ENCODE results near the gene LRRC73. TPM values are rescaled to one million over a fixed set of nuclear protein-coding genes. Genes with fewer than 3 reads are reported as not detected.
"Not testable (repeated sequence)": the region's sequence is repeated elsewhere in the genome, so short reads cannot be mapped to it uniquely, and the experiment has no call there.

LRRC73 gene
- total RNA-seq, 1 donor from 2014 or later, result 0.20 TPM

DNA sequence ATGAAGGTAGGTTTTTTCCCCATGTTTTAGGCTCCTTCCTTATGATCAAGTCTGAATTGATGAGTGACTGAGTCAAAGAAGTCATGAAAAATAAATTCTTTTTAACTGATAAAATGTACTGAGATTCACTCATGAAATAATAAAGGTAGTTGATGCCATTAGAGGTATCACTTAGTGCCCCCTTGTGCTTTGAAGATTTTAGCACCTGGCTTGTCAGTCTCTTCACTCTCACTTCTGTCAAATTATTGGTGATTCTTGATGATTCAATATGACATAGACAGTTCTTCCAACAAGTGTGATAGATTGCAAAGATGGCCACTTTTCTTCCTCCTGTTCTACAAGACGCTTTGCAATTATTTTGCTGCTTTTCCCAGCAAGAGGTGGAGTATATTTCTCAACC, 50.6 kb downstream of the LRRC73 start:
- ATAC-seq, result no peak

DNA sequence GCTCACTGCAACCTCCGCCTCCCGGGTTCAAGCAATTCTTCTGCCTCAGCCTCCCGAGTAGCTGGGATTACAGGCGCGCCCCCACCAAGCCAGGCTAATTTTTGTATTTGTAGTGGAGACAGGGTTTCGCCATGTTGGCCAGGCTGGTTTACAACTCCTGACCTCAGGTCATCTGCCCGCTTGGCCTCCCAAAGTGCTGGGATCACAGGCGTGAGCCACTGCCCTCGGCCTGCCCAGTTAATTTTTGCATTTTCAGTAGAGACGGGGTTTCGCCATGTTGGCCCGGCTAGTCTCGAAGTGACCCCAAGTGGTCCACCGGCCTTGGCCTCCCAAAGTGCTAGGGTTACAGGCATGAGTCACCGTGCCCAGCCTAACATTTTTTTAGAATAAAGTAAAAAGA, 52.0 kb downstream of the LRRC73 start:
- ATAC-seq, result not testable (repeated sequence)

GRCh38 chr6:43457643-43458042, 52.5 kb downstream of the LRRC73 start:
- no peak for ATAC-seq

Other genes starting within 250 kb of the LRRC73 start
- not detected for gene SLC22A7, start 212.1 kb downstream of the LRRC73 start, total RNA-seq
- gene CRIP3, start 201.5 kb downstream of the LRRC73 start, total RNA-seq, result 0.28 TPM
- gene ZNF318, start 140.7 kb downstream of the LRRC73 start, total RNA-seq, result 5.0 TPM
- gene ABCC10, start 82.8 kb downstream of the LRRC73 start, total RNA-seq, result 18.3 TPM
- gene DLK2, start 54.8 kb downstream of the LRRC73 start, total RNA-seq, result 8.9 TPM
- 8.9 TPM for gene TJAP1, start 32.8 kb downstream of the LRRC73 start, total RNA-seq
- 41.8 TPM for gene YIPF3, start 6.6 kb upstream of the LRRC73 start, total RNA-seq
- gene POLR1C, start 6.7 kb upstream of the LRRC73 start, total RNA-seq, result 33.0 TPM
- 36.5 TPM for gene XPO5, start 65.7 kb upstream of the LRRC73 start, total RNA-seq
- gene POLH, start 65.8 kb upstream of the LRRC73 start, total RNA-seq, result 12.0 TPM
- gene GTPBP2, start 118.9 kb upstream of the LRRC73 start, total RNA-seq, result 49.7 TPM
- gene MAD2L1BP, start 125.5 kb upstream of the LRRC73 start, total RNA-seq, result 20.1 TPM
- gene RSPH9, start 134.7 kb upstream of the LRRC73 start, total RNA-seq, result not detected
- 44.5 TPM for gene MRPS18A, start 177.4 kb upstream of the LRRC73 start, total RNA-seq